ENCODE results near the gene CBLB.
"Not testable (repeated sequence)": the region's sequence is repeated elsewhere in the genome, so short reads cannot be mapped to it uniquely, and the experiment has no call there.

Gene CBLB

DNA sequence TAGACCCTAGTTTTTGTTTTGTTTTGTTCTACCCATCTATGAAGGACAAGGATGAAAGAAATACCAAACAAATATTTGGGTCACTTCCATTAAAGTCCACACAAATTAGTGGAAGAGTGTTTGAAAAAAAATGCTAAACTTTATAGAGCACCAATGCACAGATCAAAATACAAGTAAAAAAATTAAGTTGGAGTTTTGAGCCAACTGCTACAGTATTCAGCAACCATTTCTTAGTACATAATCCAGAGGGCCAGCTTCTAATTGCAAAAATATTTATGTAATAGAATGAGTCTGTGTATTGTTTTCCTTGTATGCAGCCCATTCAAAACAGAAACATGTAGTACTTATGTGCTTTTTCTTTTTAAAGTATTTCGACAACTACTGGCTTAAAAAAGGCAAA, 121.1 kb downstream of the CBLB start:
- no peak for DNase-seq

GRCh38 chr3:105747060-105747541, 121.7 kb downstream of the CBLB start:
- DNase-seq = peak in 2 of 4 experiments; percentile 55 to 56

DNA sequence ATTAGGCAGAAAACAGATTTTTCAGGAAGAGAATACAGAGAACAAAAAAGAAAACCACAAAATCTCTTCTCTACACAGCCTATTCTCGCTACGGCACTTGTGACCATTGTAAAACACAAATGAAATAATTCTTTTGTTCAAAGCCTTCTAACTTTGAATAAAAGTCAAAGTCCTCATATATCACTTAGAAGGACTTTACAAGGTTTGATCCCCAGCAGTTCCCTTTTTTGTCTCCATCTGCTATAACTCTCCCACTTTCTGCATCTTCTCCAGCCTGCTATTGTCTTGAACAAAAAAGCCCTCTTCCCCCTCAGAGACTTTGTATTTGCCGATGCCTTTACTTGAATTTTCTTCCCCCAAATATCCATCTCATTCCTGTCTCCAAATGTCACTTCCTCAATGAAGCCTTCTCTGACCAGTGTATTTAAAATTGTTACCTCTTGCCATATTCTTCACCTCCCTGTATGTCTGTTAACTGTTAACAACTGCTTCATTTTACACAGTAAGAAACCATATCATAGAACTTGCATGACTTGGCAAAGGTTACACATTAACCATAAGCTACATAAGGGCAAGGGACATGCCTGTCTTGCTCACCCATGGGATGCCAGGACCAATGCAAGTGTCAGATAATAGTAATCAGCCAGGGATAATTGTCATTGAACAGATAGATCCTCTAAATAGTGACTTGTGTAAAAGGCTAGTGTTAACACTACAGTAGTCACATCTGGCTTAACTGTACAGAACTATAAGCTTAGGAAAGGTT, 122.4 kb downstream of the CBLB start:
- no peak for DNase-seq

GRCh38 chr3:105745046-105745445, 123.8 kb downstream of the CBLB start:
- no peak for DNase-seq

- DNase-seq = no peak
Observed at GRCh38 chr3:105744202-105744601, 124.6 kb downstream of the CBLB start.

DNA sequence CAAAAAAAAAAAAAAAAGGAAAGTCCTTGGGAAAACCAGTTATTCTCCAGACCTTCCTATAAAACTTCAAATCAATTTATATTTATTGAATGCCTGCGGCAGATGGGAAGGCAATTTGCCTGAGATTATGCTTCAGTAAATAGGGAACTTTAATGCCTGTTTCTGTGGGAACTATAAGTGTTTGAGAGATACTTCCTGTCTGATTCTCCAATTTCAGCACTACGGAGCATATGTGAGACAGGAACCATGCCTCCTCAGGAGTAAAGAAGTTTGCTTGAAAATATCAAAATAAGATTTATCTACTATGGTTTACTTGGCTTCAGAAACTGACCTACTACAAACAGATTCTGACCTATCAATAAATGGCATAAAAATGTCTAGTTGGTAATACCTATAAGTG, 135.5 kb downstream of the CBLB start:
- peak in 3 of 4 experiments; percentile 26 to 66 (median 55) for DNase-seq

GRCh38 chr3:105731686-105732085, 137.1 kb downstream of the CBLB start:
- no peak for DNase-seq

GRCh38 chr3:105730801-105731354, 137.9 kb downstream of the CBLB start:
- DNase-seq = peak in 2 of 4 experiments; percentile 39 to 54

DNA sequence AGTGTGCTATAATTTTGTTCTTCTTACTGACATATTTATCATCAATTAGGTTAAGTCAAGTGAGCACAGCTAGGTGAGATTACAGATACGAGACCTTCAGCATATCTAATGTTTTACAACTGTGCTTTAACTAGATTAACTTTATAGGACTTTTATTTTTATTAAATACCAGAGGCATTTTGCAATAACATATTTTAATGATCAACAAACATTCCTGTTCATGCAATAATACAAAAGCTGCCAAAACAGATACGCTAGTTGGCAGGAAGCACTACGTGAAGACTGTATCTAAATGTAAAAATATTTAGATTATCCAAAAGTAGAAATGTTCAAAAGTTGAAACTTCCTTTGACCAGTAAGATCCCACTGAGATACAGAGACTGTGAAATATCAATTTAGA, 139.1 kb downstream of the CBLB start:
- DNase-seq = no peak

- DNase-seq = no peak
Observed at GRCh38 chr3:105728771-105729312, 140.0 kb downstream of the CBLB start.

- not testable (repeated sequence) for DNase-seq
Observed at GRCh38 chr3:105727036-105727435, 141.8 kb downstream of the CBLB start.

DNA sequence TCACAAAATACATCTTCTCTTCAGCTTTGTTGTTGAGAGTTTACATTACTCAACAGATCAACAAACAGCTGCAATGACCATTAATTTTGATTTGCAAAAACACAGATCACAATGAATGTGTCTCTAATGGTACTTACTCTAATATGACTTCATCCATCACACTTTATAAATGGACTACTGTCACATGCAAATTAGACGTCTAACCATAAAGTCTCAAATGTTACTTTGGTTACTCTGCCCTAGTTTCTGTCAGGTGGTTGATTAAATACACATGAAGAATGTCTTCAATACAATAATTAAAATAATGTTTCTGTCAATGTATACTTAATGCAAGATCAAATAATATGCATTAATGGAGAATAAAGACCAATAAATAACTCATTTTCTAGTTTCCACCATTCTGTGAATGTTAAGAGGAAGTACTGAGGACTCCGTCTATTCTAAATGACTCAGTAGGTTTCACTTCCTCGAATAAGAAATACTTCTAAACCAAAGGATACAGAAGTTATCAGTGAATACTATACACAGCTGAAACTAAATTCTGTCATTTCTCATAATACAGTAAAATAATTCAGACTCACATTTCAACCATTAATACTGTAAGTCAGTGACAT, 145.8 kb downstream of the CBLB start:
- peak; percentile 13 to 89 (median 60) for DNase-seq

DNA sequence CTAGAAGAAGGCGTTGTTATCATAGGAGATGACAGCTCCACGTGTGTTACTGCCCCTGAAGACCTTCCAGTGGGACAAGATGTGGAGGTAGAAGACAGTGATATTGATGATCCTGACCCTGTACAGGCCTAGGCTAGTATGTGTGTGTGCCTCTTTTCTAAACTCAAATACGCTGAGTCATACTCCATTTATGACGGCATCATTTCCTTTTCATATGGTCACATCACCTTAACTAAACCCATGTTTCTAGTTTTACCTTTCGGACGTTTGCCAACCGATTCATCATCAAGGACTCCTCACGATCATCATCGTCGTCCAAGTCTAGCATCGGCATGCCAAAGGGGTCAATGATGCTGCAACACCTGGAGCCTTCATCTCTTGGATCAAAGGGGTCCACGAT, 149.0 kb downstream of the CBLB start:
- DNase-seq = no peak

GRCh38 chr3:105715372-105715771, 153.4 kb downstream of the CBLB start:
- DNase-seq = peak in 2 of 4 experiments; percentile 18 to 48

- no peak for DNase-seq
Observed at GRCh38 chr3:105714453-105714852, 154.4 kb downstream of the CBLB start.

GRCh38 chr3:105708980-105709379, 159.8 kb downstream of the CBLB start:
- no peak for DNase-seq

DNA sequence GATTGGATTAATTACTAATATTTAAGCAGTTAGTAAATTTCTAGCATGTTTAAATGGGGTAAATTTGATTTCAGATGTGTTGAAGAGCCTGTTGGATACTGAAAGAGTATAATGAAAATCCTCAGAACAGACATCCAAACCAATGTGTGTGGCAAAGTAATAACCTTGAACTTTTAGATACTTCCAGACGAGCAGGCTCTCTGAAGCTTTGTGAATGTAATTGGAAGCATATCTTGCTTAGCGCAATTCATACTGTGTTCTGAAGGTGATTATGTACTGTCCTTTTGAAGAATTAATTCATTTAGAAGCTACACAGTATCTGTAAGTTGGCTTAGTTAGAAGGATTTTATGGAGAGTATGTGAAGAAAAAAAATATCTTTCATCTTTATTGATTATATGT, 161.8 kb downstream of the CBLB start:
- no peak for DNase-seq

DNA sequence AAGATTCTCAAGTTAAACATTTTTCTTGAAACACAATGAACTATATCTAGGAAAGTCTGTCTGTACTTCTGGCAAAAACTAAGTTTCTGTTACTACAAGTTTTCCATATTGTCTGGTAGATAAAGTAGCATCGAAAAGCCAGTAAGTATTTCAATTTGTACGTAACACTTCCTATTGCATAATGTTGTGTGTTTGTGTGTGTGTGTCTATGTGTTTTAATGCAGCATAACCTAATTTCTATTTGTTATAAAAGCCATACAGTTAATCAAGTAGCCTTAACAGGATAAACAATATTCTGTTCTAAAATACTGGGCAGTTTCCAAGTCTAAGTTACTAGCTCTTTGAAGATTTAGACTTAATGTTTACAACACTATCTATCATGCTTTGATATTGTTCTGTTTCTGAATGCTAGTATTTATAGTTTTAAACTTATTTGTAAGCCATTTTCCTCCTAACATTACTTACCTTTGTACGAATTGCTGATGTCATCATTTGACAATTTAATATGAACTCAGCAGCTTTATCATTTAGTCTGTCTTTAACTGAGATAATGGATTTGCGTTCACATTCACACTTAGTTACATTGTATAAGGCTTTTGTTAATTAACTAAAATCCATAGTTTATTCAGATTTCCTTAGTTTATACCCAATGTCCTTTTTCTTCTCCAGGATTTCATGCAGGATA, 163.9 kb downstream of the CBLB start:
- DNase-seq = no peak

GRCh38 chr3:105700575-105700974, 168.2 kb downstream of the CBLB start:
- no peak for DNase-seq

DNA sequence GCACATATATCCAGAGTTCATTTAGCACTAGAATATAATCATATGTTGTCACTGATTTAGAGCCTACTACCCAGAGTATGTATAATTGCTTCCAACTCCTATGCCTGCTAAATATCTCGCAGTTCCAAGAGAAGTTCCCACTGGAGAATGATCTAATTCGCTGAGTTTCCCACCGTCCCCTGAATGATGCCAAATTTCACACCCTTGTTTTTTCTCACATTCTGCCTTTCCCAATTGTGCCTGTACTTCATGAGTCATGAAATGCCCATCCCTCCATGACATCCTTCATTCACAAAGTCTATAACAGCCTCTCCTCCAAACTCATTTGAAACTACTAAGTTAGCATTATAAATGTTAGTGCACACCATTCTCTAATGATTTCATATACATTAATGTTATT, 177.2 kb downstream of the CBLB start:
- no peak for DNase-seq

- DNase-seq = no peak
Observed at GRCh38 chr3:105691053-105691452, 177.8 kb downstream of the CBLB start.

DNA sequence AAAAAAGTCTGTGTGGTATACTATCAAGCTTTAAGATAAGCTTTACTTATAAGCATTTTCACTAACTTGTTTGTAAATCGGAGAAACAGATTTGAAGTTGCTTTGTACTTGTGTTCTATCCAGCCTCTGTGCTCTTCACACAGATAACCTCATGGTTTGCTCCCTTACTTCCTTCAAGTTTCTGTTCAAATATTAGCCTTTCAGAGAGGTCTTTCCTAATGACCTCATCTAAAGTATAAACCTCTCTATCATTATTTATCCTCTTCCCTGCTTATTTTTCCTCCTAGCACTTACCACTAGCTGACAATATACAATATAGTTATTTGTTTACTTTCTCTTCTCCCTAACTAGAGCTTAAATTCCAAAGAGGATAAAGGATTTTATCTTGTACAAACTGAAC, 180.0 kb downstream of the CBLB start:
- DNase-seq = no peak
